H1 (cell line): ENCODE data around the gene AP1S3. TPM values are rescaled to one million over a fixed set of nuclear protein-coding genes. Genes with fewer than 3 reads are reported as not detected.

Experiments
- CTCF ChIA-PET: fragments of 300-600 bp; sonication (Branson Sonifier 250); formaldehyde crosslinking; loops from one replicate; lab custom pipeline; 2021; ENCODE audit not compliant: partially characterized antibody; lab: Charles Lee
- POLR2A ChIA-PET: fragments of 300-600 bp; sonication (Branson Sonifier 250); formaldehyde crosslinking; loops from one replicate; lab custom pipeline; 2021; ENCODE audit warnings: inconsistent platforms; ENCODE audit not compliant: partially characterized antibody; lab: Charles Lee
- DNase-seq, 2 experiments: peaks; one replicate each; pipeline versions ENCODE4 v3.0.0 to v3.0.0-alpha.2; 2010 to 2022; ENCODE audit warnings: low spot score in 2 of 2, low read depth in 1 of 2, mixed read lengths in 1 of 2
- FAIRE-seq: peaks from 2 replicates; lab custom pipeline; 2011; peaks lifted over from hg19 to GRCh38; lab: Jason Lieb, UNC
- H2AFZ ChIP-seq: 2 replicates; pipeline ENCODE4 v1.8.1; 2012; ENCODE audit warnings: low read length, inconsistent platforms
- H2AK5ac ChIP-seq: 2 replicates; pipeline ENCODE4 v1.6.1; 2013; ENCODE audit warnings: low read depth, low read length
- H2BK120ac ChIP-seq: replicated peaks from 2 replicates; pipeline ENCODE3; 2013; ENCODE audit warnings: low read depth, low read length, inconsistent platforms
- H2BK12ac ChIP-seq: 2 replicates; pipeline ENCODE4 v1.6.1; 2013; ENCODE audit warnings: low read depth, low read length
- H2BK15ac ChIP-seq: 2 replicates; pipeline ENCODE4 v1.6.1; 2013; ENCODE audit warnings: low read length
- H2BK20ac ChIP-seq: 2 replicates; pipeline ENCODE4 v1.6.1; 2013; ENCODE audit warnings: low read length
- H2BK5ac ChIP-seq: 2 replicates; pipeline ENCODE4 v1.6.1; 2013; ENCODE audit warnings: low read depth, low read length
- H3K14ac ChIP-seq: 2 replicates; pipeline ENCODE4 v1.6.1; 2013; ENCODE audit warnings: inconsistent platforms; ENCODE audit not compliant: insufficient read length
- H3K18ac ChIP-seq: 2 replicates; pipeline ENCODE4 v1.6.1; 2013; ENCODE audit warnings: low read length; ENCODE audit errors: extremely low read depth
- H3K23ac ChIP-seq: 2 replicates; pipeline ENCODE4 v1.6.1; 2013; ENCODE audit warnings: inconsistent platforms; ENCODE audit not compliant: insufficient read length
- H3K23me2 ChIP-seq: 2 replicates; pipeline ENCODE4 v1.6.1; 2013; ENCODE audit warnings: low read depth, low read length
- H3K27ac ChIP-seq: 2 replicates; pipeline ENCODE4 v1.6.1; 2011; ENCODE audit warnings: low read depth, low read length, inconsistent platforms
- H3K27me3 ChIP-seq, 4 experiments: replicated peaks in 1 of 4; 1 replicate in 1 of 4; 2 replicates in 3 of 4; pipeline versions ENCODE4 v1.6.1 to v1.8.1; 2011 to 2013; ENCODE audit warnings: low read length in 3 of 4, mild to moderate bottlenecking in 3 of 4, inconsistent platforms in 2 of 4, mixed read lengths in 2 of 4, moderate library complexity in 1 of 4; ENCODE audit not compliant: control insufficient read depth in 3 of 4, insufficient read depth in 3 of 4; ENCODE audit errors: extremely low read depth in 1 of 4
- H3K36me3 ChIP-seq, 4 experiments: 2 replicates each; pipeline versions ENCODE4 v1.6.1 to v1.8.1; 2011 to 2013; ENCODE audit warnings: mild to moderate bottlenecking in 4 of 4, low read length in 3 of 4, moderate library complexity in 2 of 4, control low read depth in 1 of 4, inconsistent platforms in 1 of 4; ENCODE audit not compliant: insufficient read depth in 4 of 4, control insufficient read depth in 2 of 4
- H3K4ac ChIP-seq: replicated peaks from 2 replicates; pipeline ENCODE3; 2013; ENCODE audit warnings: low read length, low read depth, mixed read lengths, inconsistent platforms; ENCODE audit not compliant: insufficient read length
- H3K4me1 ChIP-seq, 4 experiments: replicated peaks in 1 of 4; 1 replicate in 1 of 4; 2 replicates in 3 of 4; pipeline versions ENCODE4 v1.6.1 to v1.8.1; 2011 to 2013; ENCODE audit warnings: low read length in 3 of 4, inconsistent platforms in 2 of 4, mixed read lengths in 1 of 4; ENCODE audit not compliant: insufficient read depth in 4 of 4, control insufficient read depth in 3 of 4
- H3K4me2 ChIP-seq, 2 experiments: 2 replicates each; pipeline versions ENCODE4 v1.6.1 to v1.8.1; 2011 to 2013; ENCODE audit warnings: low read depth in 2 of 2, low read length in 2 of 2, control low read depth in 1 of 2, inconsistent platforms in 1 of 2, mild to moderate bottlenecking in 1 of 2; ENCODE audit not compliant: insufficient read depth in 1 of 2
- H3K4me3 ChIP-seq, 4 experiments: fragments of 200-600, 300-600 bp in 1 of 4; sonication (generic), shearing (Covaris generic), sonication (Bioruptor Twin) in 1 of 4; 2 replicates each; pipeline versions ENCODE4 v1.5.1 to v1.8.1; 2011 to 2016; ENCODE audit warnings: low read length in 4 of 4, low read depth in 3 of 4, control low read depth in 2 of 4, inconsistent platforms in 2 of 4, mild to moderate bottlenecking in 2 of 4, mixed read lengths in 1 of 4, moderate library complexity in 1 of 4; ENCODE audit not compliant: insufficient read depth in 2 of 4; ENCODE audit errors: extremely low read depth in 1 of 4
- H3K56ac ChIP-seq: replicated peaks from 2 replicates; pipeline ENCODE3; 2013; ENCODE audit warnings: low read depth, mild to moderate bottlenecking, mixed read lengths, low read length, inconsistent platforms; ENCODE audit not compliant: insufficient read length
- H3K79me1 ChIP-seq: 2 replicates; pipeline ENCODE4 v1.6.1; 2013; ENCODE audit warnings: low read depth, low read length, control low read depth
- H3K79me2 ChIP-seq, 2 experiments: 2 replicates each; pipeline versions ENCODE4 v1.6.1 to v1.8.1; 2012 to 2013; ENCODE audit warnings: low read length in 2 of 2, mild to moderate bottlenecking in 2 of 2, inconsistent platforms in 1 of 2; ENCODE audit not compliant: insufficient read depth in 2 of 2, control insufficient read depth in 1 of 2
- H3K9ac ChIP-seq, 4 experiments: replicated peaks in 1 of 4; 1 replicate in 1 of 4; 2 replicates in 3 of 4; pipeline versions ENCODE4 v1.6.1 to v1.8.1; 2011 to 2013; ENCODE audit warnings: low read depth in 3 of 4, low read length in 3 of 4, control low read depth in 2 of 4, mild to moderate bottlenecking in 2 of 4, moderate library complexity in 2 of 4, inconsistent platforms in 1 of 4; ENCODE audit errors: extremely low read depth in 1 of 4
- H3K9me3 ChIP-seq, 2 experiments: 2 replicates each; pipeline versions ENCODE4 v1.6.1 to v1.8.1; 2012 to 2013; ENCODE audit warnings: mild to moderate bottlenecking in 2 of 2, moderate library complexity in 2 of 2, control low read depth in 1 of 2, inconsistent platforms in 1 of 2, low read depth in 1 of 2, low read length in 1 of 2, mixed read lengths in 1 of 2; ENCODE audit not compliant: insufficient read depth in 2 of 2
- H4K20me1 ChIP-seq, 2 experiments: replicated peaks in 1 of 2; 2 replicates each; pipeline versions ENCODE3 to v1.8.1; 2011 to 2013; ENCODE audit warnings: inconsistent platforms in 2 of 2, low read length in 2 of 2, mild to moderate bottlenecking in 1 of 2; ENCODE audit not compliant: insufficient read depth in 2 of 2, control insufficient read depth in 1 of 2
- H4K5ac ChIP-seq: 2 replicates; pipeline ENCODE4 v1.6.1; 2013; ENCODE audit warnings: low read length, low read depth, mixed read lengths, inconsistent platforms; ENCODE audit not compliant: insufficient read length
- H4K8ac ChIP-seq: 2 replicates; pipeline ENCODE4 v1.8.0; 2013; ENCODE audit warnings: mild to moderate bottlenecking, moderate library complexity, low read length, inconsistent platforms; ENCODE audit not compliant: insufficient read depth; ENCODE audit errors: extremely low read depth
- H4K91ac ChIP-seq: replicated peaks from 2 replicates; pipeline ENCODE3; 2013; ENCODE audit warnings: low read length, mixed read lengths, inconsistent platforms; ENCODE audit not compliant: insufficient read length
- BCL11A ChIP-seq, 2 experiments: IDR thresholded peaks; one replicate each; pipeline ENCODE4 v1.6.1; 2011; ENCODE audit warnings: low read depth in 2 of 2, low read length in 2 of 2, mild to moderate bottlenecking in 2 of 2
- CTBP2 ChIP-seq: IDR thresholded peaks from 2 replicates; pipeline ENCODE4 v1.7.0; 2011; ENCODE audit warnings: borderline replicate concordance, mild to moderate bottlenecking, moderate library complexity, mixed read lengths, low read length; ENCODE audit not compliant: insufficient read depth, insufficient read length
- FOSL1 ChIP-seq: IDR thresholded peaks from 2 replicates; pipeline ENCODE4 v1.6.1; 2011; ENCODE audit warnings: mild to moderate bottlenecking, low read depth, low read length, moderate library complexity; ENCODE audit not compliant: insufficient read depth
- KDM4A ChIP-seq: IDR thresholded peaks from one replicate; pipeline ENCODE4 v1.7.1; 2012; ENCODE audit warnings: low read depth, mild to moderate bottlenecking, moderate library complexity, low read length, inconsistent platforms; ENCODE audit not compliant: severe bottlenecking
- NANOG ChIP-seq: IDR thresholded peaks from 2 replicates; pipeline ENCODE4 v1.6.1; 2011; ENCODE audit warnings: low read length, low read depth, mild to moderate bottlenecking, inconsistent platforms; ENCODE audit not compliant: insufficient read depth, poor library complexity, severe bottlenecking
- RXRA ChIP-seq: IDR thresholded peaks from 2 replicates; pipeline ENCODE4 v1.6.1; 2011; ENCODE audit warnings: low read depth, mild to moderate bottlenecking, low read length, moderate library complexity; ENCODE audit not compliant: insufficient read depth
- TAF7 ChIP-seq: optimal IDR thresholded peaks from 2 replicates; pipeline ENCODE3; 2011; ENCODE audit warnings: low read depth, mild to moderate bottlenecking, inconsistent platforms, low read length, moderate library complexity, borderline replicate concordance
- WGBS, 2 experiments: shearing (Covaris generic) in 1 of 2; methylation state at CpG; one replicate each; pipeline versions ENCODE4 v1.1.6 to v1.1.7; 2013 to 2015; ENCODE audit warnings: low lambda C conversion rate in 2 of 2, mixed read lengths in 2 of 2, inconsistent platforms in 1 of 2, low coverage in 1 of 2, missing lambda C conversion rate in 1 of 2; ENCODE audit not compliant: insufficient replicate concordance in 2 of 2, insufficient coverage in 1 of 2, insufficient read length in 1 of 2; ENCODE audit errors: extremely low coverage in 1 of 2, missing lambda C conversion rate in 1 of 2; 5-methylcytosine and 5-hydroxymethylcytosine counted together
- polyA plus RNA-seq, 7 experiments: library from polyadenylated mRNA; depleted of rRNA in 3 of 7; stranded (reverse) in 5 of 7; unstranded in 2 of 7; fragments of >200 nt in 5 of 7; fragments of 200-250 nt in 2 of 7; gene quantifications; 1 replicate in 5 of 7; 2 replicates in 1 of 7; 4 replicates in 1 of 7; pipeline versions ENCODE4 v1.2.1 to v1.2.3, GENCODE V29; 2011 to 2013; ENCODE audit warnings: missing spikeins in 2 of 7, mixed read lengths in 2 of 7
- total RNA-seq: library from RNA; stranded (reverse); fragmentation: NEBNext Ultra II Directional; extraction: Animal tissue kit (Norgen Biotek cat#: 25700); gene quantifications from 2 replicates; pipeline ENCODE4 v1.2.1, GENCODE V29; 2021

Gene AP1S3
- total and polyA plus RNA-seq, 2 of the 8 experiments (the other 6 are each of a cell fraction or from before 2014, with no cell fraction given) = 3.9 to 20.2 TPM

- 92% methylated on average over 3 of the region's 3 CpGs; no CpG with 5 or more reads in 1 of the 2 experiments for WGBS, 2 experiments
These were observed 21.7 kb upstream of the AP1S3 start for GRCh38 chr2:223859070-223859469.

More at GRCh38 chr2:223859070-223859469, 21.7 kb upstream of the AP1S3 start:
- Histone ChIP-seq H3K9me3 (no peaks in the 10 kb centered on the region), H3K4ac (no peak overlapping the region), H4K8ac (no peak overlapping the region), H3K4me3 (no peak overlapping the region), H3K23me2 (no peaks in the 10 kb centered on the region), H2AFZ (no peak overlapping the region), H2BK120ac (peak overlapping the region; percentile 43), H3K4me1 (peaks cover 0 to 5% (median 0%) of the 10 kb centered on the region in 4 experiments; a peak in 1 of 7 replicates), H3K27me3 (no peaks in the 10 kb centered on the region), H3K14ac (no peak overlapping the region), H3K79me1 (no peaks in the 10 kb centered on the region), H2BK15ac (no peak overlapping the region), H2BK12ac (no peak overlapping the region), H2AK5ac (no peak overlapping the region), H2BK5ac (no peak overlapping the region), H3K27ac (no peak overlapping the region), H4K20me1 (peaks cover 0 to 1% of the 10 kb centered on the region in 2 experiments), H3K18ac (no peak overlapping the region), H4K5ac (no peak overlapping the region), H4K91ac (no peak overlapping the region), H3K56ac (no peak overlapping the region), H3K23ac (no peak overlapping the region), H3K9ac (no peak overlapping the region), H3K36me3 (no peaks in the 10 kb centered on the region), H3K4me2 (no peak overlapping the region), H3K79me2 (no peaks in the 10 kb centered on the region), H2BK20ac (no peak overlapping the region)
- FAIRE-seq (no peak), DNase-seq (no peak)
- ChIA-PET POLR2A (no interaction called here), CTCF (interaction anchor here (0.9 to 3.9 kb wide), 16 partner anchors 9 to 396 kb away, joined by 3 to 17 read pairs (median 6); no protein-coding TSS in a partner anchor)
- no peak for TF ChIP-seq FOSL1
- TF ChIP-seq TAF7 = no peak
- TF ChIP-seq KDM4A = no peak
- TF ChIP-seq RXRA = no peak
- no peak for TF ChIP-seq NANOG
- no peak for TF ChIP-seq BCL11A (IDR thresholded peaks at IDR 0.05; ENCODE audit: low read depth in 2 of 2, low read length in 2 of 2)
- no peak for TF ChIP-seq CTBP2
